ENCODE measurements around the gene CD47.

DNA sequence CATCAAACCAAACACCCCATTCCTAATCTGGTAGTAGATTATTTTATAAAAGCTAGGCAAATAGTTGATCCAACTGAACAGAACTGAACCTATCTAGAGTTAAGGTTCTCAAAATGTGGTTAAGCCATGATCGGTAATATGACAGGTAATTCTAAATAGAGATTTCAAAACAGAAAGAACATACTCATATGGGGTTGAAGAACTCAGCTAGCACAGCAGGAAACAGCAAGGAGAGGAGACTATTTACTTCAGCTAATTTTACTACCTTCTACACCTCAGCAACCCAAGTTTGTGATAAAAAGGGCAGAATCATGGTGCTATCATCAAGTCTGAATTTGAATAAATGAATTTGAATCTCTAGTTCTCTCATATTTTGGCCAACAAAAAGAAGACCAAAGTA, 11.8 kb downstream of the CD47 start:
- TF ChIP-seq CEBPB (IDR thresholded peaks at IDR 0.05; ENCODE audit: low read depth, low read length) (no peak), CHD1 (IDR thresholded peaks at IDR 0.05; ENCODE audit: low read depth, low read length) (no peak), MAZ (IDR thresholded peaks at IDR 0.05; ENCODE audit: borderline replicate concordance, low read depth, low read length) (no peak), SMC3 (IDR thresholded peaks at IDR 0.05; ENCODE audit: low read depth, low read length) (no peak), NFE2L2 (IDR thresholded peaks at IDR 0.05; ENCODE audit: low read depth, low read length) (no peak), POLR2A (IDR thresholded peaks at IDR 0.05; ENCODE audit: low read depth, low read length) (no peak), FOS (IDR thresholded peaks at IDR 0.05; ENCODE audit: low read depth, low read length) (no peak), RCOR1 (IDR thresholded peaks at IDR 0.05; ENCODE audit: insufficient replicate concordance, low read length) (no peak)
- TF ChIP-seq, protein P1, sequence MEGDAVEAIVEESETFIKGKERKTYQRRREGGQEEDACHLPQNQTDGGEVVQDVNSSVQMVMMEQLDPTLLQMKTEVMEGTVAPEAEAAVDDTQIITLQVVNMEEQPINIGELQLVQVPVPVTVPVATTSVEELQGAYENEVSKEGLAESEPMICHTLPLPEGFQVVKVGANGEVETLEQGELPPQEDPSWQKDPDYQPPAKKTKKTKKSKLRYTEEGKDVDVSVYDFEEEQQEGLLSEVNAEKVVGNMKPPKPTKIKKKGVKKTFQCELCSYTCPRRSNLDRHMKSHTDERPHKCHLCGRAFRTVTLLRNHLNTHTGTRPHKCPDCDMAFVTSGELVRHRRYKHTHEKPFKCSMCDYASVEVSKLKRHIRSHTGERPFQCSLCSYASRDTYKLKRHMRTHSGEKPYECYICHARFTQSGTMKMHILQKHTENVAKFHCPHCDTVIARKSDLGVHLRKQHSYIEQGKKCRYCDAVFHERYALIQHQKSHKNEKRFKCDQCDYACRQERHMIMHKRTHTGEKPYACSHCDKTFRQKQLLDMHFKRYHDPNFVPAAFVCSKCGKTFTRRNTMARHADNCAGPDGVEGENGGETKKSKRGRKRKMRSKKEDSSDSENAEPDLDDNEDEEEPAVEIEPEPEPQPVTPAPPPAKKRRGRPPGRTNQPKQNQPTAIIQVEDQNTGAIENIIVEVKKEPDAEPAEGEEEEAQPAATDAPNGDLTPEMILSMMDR (conservative IDR thresholded peaks at IDR 0.05; ENCODE audit: low read depth, low read length), result no peak
- TF ChIP-seq, protein P2, sequence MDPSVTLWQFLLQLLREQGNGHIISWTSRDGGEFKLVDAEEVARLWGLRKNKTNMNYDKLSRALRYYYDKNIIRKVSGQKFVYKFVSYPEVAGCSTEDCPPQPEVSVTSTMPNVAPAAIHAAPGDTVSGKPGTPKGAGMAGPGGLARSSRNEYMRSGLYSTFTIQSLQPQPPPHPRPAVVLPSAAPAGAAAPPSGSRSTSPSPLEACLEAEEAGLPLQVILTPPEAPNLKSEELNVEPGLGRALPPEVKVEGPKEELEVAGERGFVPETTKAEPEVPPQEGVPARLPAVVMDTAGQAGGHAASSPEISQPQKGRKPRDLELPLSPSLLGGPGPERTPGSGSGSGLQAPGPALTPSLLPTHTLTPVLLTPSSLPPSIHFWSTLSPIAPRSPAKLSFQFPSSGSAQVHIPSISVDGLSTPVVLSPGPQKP (IDR thresholded peaks at IDR 0.05; ENCODE audit: borderline replicate concordance, low read depth, low read length), result no peak

All from IMR-90 (cell line).